HG02885 (cell line): ENCODE measurements around the gene SMU1.
"Not testable (repeated sequence)": the region's sequence is repeated elsewhere in the genome, so short reads cannot be mapped to it uniquely, and the experiment has no call there.

Source experiments
- ATAC-seq: cut with Tn5 transposase; IDR thresholded peaks from one replicate; pipeline ENCODE4 v1.9.1; 2021; ENCODE audit warnings: mild to moderate bottlenecking; ENCODE audit not compliant: unreplicated experiment, poor library complexity

The SMU1 gene

GRCh38 chr9:33022303-33022702 is 54.2 kb downstream of the SMU1 start:
- no peak for ATAC-seq

- ATAC-seq, result no peak
These were observed 56.7 kb downstream of the SMU1 start for GRCh38 chr9:33019797-33020196.

GRCh38 chr9:33017283-33018041 is 59.0 kb downstream of the SMU1 start:
- ATAC-seq, result no peak

- no peak for ATAC-seq
These were observed 61.8 kb downstream of the SMU1 start for GRCh38 chr9:33014665-33015014.

- no peak for ATAC-seq
These were observed 62.4 kb downstream of the SMU1 start for GRCh38 chr9:33013962-33014664.

- ATAC-seq, result no peak
These were observed 64.0 kb downstream of the SMU1 start for GRCh38 chr9:33012328-33013069.

GRCh38 chr9:33011831-33012230 is 64.6 kb downstream of the SMU1 start:
- no peak for ATAC-seq

GRCh38 chr9:33007755-33008154 is 68.7 kb downstream of the SMU1 start:
- ATAC-seq, result no peak

- ATAC-seq, result not testable (repeated sequence)
These were observed 71.1 kb downstream of the SMU1 start for GRCh38 chr9:33005335-33005734.

- ATAC-seq, result not testable (repeated sequence)
These were observed 75.8 kb downstream of the SMU1 start for GRCh38 chr9:33000682-33001055.

- ATAC-seq, result no peak
These were observed 83.8 kb downstream of the SMU1 start for GRCh38 chr9:32992595-32993238.

GRCh38 chr9:32991897-32992594 is 84.4 kb downstream of the SMU1 start:
- ATAC-seq, result no peak
